Naive thymus-derived CD8-positive, alpha-beta T cell (primary cell): ENCODE results near the gene RBBP5. TPM values are rescaled to one million over a fixed set of nuclear protein-coding genes. Genes with fewer than 3 reads are reported as not detected.

Source experiments
- polyA plus RNA-seq, 3 donors: library from polyadenylated mRNA; unstranded; fragments of 300-500 nt; fragmentation: Illumina TruSeq; gene quantifications; one replicate each; pipeline ENCODE4 v1.2.3, GENCODE V29; 2021
- total RNA-seq, 8 experiments: library from RNA in 2 of 8; stranded (reverse) in 2 of 8; gene quantifications; one replicate each; pipeline ENCODE4 v1.2.3 and lab custom pipeline; 2021 to 2026

RBBP5 gene
- total and polyA plus RNA-seq, 5 experiments from 2014 or later: 20.4 to 31.5 (median 23.2) TPM

Other genes with a start within 250 kb of the RBBP5 start
- gene CNTN2, start 78.8 kb downstream of the RBBP5 start, total RNA-seq: not detected
- not detected for gene CNTN2, start 78.8 kb downstream of the RBBP5 start, polyA plus RNA-seq
- gene TMEM81, start 37.5 kb downstream of the RBBP5 start, total RNA-seq: 1 to 10 TPM; 5.3 to 5.7 TPM
- gene TMEM81, start 37.5 kb downstream of the RBBP5 start, polyA plus RNA-seq: under 1 TPM; 0.57 to 0.90 (median 0.73) TPM
- 10 to 100 TPM; 15.9 to 17.5 TPM for gene DSTYK, start 89.7 kb upstream of the RBBP5 start, total RNA-seq
- gene DSTYK, start 89.7 kb upstream of the RBBP5 start, polyA plus RNA-seq: 1 to 10 TPM; 5.2 to 8.6 (median 7.0) TPM
- 1 to 10 TPM; 3.9 to 4.7 TPM for gene TMCC2, start 106.0 kb upstream of the RBBP5 start, total RNA-seq
- 1 to 10 TPM in 1 of 3 donors, under 1 TPM in 2; 0.37 to 2.0 (median 0.40) TPM for gene TMCC2, start 106.0 kb upstream of the RBBP5 start, polyA plus RNA-seq
- 10 to 100 TPM; 46.9 to 47.9 TPM for gene NUAK2, start 199.8 kb upstream of the RBBP5 start, total RNA-seq
- gene NUAK2, start 199.8 kb upstream of the RBBP5 start, polyA plus RNA-seq: 10 to 100 TPM; 14.3 to 73.6 (median 34.0) TPM
- not detected for gene KLHDC8A, start 234.9 kb upstream of the RBBP5 start, total RNA-seq
- gene KLHDC8A, start 234.9 kb upstream of the RBBP5 start, polyA plus RNA-seq: not detected